Retina (tissue), 1 donor: ENCODE data around the gene SMARCC1.
"Not testable (repeated sequence)": the region's sequence is repeated elsewhere in the genome, so short reads cannot be mapped to it uniquely, and the experiment has no call there.

ENCODE experiments used
- DNase-seq: peaks from one replicate; pipeline ENCODE4 v3.0.0-alpha.2; 2016

The SMARCC1 gene

DNA sequence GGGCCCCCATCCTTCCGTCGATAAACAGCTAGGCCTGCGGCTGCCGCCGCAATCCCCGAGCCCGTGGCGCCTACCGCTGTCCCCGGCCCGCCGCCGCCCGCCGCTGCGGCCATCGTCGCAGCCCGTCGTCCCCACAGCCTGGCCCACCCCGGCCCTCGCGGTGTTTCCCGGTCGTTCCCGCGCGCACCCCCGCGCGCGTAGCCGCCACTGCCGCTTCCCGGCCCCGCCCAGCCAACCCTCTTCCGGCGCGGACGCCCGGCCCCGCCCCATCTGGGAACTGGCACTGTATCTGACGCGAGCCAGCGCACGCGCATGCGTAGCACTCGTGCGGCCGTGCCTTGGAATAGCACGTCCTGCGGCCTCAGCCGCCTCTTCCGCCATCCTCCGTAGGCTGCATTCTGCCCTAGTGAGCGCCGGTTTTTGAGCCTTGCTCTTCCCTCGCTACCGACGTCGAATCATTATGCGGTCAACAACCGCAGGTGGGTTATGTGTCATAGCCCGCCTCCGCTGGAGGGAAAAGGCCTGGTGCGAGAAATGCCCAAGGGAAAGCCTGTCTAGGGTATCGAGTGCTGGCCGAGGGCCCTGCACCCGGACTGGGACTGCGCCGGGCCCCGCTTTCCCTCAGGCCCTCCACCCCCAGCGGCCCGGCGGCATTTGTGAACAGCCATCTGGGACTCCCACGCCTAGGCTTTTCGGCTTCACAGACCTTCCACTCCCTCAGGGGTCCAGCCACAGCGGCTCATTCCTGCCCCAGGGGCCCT is at the start of gene SMARCC1:
Gene SMARCC1 (minus strand): TSS at position 209 of the 761 bp plus-strand sequence. CDS start 96 bp downstream, at position 113.
- DNase-seq: peak; percentile 95

DNA sequence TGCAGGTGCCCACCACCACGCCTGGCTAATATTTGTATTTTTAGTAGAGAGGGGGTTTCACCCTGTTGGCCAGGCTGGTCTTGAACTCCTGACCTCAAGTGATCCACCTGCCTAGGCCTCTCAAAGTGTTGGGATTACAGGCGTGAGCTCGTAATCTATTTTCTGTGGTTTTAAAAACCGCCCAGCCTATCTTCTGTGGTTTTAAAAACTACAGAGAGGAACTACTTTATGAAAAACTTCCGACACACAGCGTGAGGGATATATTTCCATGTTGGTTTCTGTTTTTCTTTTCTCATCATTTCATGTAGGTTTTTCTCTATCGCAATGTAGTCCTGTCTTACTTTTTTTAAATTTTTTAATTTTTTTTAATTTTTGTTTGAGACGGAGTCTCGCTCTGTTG is 47.8 kb upstream of the SMARCC1 start:
- not testable (repeated sequence) for DNase-seq

DNA sequence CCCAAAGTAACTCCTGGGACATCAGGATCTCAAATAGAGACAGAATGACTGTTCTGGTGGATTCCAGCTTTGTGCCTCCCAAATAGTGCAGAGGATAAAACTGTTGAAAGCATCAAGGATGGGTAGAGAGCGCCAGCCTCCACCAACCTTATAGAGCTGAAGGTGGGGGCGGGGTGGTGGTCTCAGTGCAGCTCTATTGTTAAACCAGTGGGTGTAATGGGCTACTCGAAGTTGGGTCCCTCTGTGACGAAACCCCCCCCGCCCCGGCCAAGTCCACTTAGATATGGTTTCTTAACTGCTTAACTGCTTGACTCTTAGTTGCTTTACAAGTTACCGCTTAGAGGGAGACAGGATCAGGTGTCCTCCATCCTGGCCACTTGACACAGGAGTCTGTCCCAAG is 43.9 kb upstream of the SMARCC1 start:
- DNase-seq: no peak

DNA sequence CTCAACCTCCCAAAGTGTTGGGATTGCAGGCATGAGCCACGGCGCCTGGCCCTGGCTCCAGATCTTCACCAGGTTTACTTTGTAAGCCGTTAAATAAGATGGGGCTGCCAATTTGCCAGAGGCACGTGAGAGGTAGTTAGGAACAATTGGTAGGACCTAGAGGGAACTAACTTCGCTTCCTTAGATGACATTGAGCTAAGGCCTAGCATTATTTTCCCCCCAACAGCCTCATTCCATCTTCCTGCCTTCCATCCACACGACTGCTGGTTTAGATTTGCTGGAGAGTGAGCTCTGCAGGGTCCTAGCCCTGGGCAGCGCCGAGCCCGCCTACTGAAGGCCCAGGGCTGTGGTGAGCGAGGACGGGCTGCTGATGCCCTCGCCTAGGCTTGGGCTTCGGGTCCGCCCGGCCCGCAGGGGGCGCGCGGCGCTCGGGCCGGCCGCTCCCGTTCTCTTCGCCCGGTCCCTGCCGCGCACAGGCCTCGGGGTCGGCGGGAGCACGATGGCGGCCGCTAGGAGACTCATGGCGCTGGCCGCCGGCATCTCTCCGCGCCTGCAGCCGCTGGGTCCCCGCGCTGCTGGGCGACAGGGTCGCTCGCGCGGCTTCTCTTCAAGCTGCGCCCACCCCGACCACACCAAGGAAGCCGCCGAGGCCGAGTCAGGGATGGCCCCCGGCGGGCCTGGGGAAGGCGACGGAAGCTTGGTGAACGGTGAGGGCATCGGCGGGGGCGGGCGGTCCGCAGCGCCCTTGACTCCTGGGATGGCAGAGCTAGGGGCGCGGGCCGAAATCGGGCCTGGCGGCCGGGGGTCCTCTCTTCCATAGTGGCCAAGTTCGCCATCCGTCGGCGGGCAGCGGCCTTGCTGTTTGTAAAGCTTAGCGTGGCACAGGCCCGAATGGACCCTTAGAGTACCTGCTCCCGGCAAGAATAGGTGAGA is 43.1 kb upstream of the SMARCC1 start:
- peak; percentile 93 for DNase-seq

DNA sequence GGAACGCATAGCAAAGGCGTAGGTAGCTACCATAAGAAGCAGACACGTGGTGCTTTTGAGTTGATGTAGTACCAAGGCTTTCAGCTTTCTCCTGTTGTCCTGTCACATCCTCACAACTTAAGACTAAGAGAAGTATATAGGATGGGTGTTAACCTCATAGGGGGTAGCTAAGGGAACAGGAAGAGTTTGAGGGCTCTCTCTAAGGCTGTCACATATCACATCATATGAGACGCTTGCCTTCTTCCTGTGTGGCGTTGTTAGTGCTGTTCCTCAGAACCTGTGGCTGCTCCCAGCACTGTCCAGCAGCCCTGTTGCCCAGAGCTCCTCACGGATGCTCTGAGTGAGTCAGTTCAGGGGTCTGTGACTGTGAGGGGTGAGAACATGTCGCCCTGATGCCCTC is 35.9 kb upstream of the SMARCC1 start:
- no peak for DNase-seq

DNA sequence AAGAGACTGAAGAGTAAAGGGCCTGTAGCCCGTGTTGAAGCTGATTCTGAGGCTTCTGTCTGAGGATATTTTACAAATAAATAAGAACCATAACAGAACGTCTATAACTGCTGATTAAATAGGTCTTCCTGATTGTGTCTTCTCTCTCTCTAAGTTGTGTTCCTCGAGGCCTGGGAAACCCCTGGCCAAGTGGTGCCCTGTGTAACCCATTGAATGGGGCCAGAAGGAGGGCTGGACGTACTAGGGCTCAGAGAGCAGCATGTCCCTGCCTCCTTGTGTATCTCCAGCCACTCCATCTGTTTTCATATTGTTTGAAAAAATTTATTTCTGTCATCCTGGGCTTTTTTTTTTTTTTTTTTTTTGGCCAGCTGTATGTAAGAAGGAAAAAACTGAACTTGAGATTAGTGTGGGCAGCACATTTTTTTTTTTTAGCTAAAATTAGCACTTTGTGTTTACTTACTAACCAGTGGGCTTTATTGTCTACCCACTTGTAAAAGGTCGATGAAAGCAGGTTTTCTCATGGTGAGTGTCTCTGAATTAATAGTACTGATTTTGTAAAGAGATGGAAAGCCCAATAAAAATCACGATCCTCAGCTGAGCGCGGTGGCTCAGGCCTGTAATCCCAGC is 32.0 kb upstream of the SMARCC1 start:
- DNase-seq: no peak

DNA sequence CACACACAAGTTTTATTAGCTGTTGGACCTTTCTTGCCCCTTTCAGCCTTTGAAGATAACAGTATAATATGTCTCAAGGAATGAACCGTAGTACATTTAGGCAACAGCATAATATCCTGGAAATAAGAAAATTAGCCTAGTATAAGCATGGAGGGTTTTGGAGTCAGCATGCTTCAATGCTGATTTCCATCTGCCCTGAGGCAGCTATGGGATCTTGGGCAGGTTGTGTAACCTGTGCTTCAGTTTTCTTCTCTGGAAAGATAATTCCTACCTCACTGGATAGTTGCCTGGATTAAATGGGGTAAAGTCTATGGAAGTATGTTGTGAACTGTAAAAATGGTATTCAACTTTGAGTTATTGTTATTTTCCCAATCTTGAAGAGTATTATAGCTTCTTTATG is 22.9 kb upstream of the SMARCC1 start:
- DNase-seq: no peak

DNA sequence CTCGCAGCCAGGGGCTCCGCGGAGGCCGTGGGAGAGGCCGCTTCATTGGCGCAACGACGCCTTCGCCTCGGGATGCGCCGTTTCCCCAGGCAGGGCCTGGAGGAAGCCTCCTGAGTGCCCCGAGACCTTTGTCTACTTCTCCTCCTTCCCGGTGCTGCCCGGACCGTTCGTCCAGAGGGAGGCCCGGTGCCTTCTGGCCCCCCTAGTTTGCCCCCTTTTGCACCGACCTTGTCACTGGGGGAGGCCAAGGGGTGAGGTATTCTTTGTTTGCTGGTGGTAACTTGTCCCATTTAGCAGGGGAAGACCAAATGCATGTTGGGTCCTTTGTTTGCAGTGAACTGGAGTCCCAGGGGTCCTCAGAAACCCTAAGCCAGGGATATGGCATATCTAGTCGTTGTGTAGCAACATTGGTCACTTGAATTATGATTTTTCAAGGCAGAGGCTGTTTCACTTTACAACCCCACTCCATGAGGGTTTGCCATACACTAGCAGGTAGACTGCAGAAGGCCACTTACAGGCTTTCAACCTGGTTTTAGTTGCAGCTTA is 21.9 kb upstream of the SMARCC1 start:
- DNase-seq: no peak

DNA sequence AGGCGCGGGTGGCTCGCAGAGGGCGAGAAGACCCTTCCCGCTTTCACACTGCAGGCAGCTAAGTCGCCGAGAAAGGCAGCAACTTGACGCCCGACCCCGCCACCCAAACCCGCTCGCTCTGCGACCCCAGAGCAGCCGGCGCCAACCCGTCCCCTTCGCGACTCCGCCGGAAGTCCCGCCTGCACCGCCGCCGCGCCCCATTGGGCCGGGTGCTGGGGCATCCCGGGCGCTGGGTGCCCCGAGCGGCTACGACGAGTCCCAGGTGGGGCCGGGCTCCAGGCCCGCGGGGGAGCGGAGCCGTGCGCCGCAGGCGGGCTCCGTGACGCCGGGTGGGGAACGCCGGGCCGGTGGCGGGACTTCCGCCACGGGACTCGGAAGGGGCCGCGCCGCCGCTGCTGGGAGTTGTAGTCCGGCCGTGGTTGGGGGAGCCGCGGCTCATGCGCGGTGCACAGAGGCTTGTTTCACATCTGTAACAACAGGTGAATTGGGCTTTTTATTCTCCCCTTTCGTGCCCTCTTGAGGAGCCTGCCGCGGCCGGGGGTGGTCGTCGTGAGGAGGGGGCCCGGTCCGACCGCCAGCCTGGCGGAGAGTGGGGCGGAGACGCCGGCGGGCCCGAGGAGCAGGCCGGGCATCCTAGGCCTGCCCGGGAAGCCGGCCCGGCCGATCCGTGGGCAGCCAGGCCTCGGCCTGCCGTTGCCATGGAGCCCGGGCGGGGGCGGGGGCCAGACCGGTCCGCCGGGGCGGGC is 21.2 kb upstream of the SMARCC1 start, which contains the start of gene DHX30:
Gene DHX30 (plus strand): TSS at position 405 of the 746 bp plus-strand sequence. CDS start 7,546 bp downstream, outside the sequence.
- DNase-seq: peak; percentile 95

DNA sequence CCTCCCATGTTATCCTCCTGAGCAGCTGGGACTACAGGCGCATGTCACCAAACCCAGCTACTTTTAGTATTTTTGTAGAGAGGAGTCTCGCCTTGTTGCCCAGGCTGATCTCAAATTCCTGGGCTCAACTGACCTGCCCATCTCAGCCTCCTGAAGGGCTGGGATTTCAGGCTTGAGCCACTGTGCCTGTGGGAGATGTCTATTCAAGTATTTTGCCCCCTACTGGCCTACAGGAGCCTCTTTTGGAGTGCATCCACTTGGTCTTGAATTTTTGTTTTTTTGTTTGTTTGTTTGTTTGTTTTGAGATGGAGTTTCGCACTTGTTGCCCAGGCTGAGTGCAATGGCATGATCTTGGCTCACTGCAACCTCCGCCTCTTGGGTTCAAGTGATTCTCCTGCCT is 18.0 kb upstream of the SMARCC1 start:
- DNase-seq: no peak

DNA sequence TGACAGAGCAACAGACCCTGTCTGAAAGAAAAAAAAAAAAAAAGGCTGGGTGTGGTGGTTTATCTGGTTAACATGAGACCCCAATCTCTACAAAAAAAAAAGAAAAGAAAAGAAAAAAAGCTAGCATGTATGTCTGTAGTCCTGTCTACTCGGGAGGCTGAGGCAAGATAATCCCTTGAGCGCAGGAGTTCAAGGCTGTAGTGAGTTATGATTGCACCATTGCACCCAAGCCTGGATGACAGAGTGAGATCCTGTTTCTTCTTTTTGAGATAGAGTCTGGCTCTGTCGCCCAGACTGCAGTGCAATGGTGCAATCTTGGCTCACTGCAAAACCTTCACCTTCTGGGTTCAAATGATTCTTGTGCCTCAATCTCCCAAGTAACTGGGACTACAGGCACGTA is 12.9 kb upstream of the SMARCC1 start:
- DNase-seq: no peak

DNA sequence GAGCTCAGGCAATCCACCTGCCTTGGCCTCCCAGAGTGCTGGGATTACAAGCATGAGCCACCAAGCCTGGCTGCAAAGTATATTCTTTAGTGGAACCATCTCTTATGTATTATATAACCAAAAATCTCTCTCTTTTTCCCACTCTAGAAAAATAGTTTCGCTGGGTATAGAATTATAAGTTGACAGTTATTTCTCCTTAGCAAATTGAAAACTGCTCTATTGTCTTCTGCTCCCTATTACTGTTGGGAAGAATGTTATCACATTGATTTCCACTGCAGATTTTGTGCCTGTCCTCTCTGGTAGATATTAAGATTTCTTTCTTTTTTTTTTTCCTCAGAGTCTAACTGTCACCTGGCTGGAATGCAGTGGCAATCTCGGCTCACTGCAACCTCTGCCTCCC is 11.0 kb upstream of the SMARCC1 start:
- DNase-seq: no peak

DNA sequence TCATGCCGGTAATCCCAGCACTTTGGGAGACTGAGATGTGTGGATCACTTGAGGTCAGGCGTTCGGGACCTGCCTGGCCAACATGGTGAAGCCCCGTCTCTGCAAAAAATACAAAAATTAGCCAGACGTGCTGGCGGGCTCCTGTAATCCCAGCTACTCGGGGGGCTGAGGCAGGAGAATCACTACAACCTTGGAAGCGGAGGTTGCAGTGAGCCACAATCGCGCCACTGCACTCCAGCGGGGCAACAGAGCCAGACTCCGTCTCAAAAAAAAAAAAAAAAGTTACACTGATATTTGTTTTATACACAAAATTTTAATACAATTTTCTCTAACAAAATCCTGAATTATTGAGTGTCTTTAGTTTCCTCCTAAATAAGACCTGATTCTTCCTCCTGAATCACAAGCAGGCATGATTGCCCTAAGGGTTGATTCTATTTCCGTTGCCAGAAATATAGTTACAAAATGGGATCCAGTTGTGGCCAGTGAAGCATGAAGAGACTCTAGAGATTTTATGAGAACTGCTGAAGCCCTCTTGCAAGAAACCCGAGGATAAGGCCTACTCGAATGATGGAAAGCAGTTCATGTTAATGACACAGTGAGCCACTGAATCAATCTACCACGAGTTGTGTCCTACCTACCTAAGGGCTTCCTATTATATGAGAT is 9.6 kb upstream of the SMARCC1 start:
- no peak for DNase-seq

DNA sequence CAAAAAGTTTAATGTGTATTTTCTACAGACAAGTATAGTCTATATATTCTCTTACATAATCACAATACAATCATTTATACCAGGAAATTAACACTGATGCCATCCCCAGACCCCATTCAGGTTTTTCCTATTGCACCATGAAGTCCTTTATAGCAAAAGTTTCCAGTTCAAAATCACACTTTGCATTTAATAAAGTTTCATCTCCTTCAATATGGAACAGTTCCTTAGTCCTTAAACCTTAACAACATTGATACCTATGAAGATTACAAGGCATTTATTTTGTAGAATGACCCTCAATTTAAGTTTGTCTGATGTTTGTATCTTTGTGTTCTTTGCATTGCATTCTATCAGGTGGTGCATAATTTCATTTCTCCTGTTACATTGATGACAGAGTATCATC is 2.0 kb upstream of the SMARCC1 start:
- no peak for DNase-seq

DNA sequence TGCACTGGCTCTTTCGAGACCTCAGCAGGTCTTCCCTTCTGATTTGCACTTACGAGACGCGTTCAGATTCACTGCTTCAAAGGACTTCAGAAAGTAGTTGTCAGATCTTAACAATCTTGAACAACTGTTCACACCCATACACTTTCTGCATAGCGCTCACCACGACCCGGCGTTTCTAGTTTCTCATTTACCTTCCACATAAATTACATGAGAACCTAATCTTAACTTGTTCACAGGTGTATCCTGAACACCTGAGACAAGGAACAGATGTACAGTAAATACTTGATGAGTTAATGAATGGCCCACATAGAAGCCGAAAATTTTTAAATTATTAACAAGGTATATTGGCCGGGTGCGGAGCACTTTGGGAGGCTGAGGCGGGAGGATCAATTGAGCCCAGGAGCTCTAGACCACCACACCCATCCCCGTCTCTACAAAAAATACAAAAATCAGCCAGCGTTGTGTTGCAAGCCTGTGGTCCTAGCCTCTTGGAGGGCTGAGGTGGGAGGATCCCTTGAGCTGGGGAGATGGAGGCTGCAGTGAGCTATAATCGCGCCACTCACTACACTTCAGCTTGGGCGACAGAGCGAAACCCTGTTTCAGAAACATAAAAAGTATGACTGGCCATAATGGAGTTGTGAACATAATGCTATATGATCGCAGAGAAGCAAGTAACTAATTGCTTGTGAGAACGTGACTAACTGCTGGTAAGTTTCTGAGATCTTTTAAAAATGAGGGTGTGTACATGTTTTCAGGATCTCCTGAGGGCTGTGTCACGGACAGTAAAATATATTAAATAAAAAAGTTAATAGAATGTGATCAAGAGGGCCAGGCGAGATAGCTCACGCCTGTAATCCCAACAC is 984 bp upstream of the SMARCC1 start:
- DNase-seq: no peak

DNA sequence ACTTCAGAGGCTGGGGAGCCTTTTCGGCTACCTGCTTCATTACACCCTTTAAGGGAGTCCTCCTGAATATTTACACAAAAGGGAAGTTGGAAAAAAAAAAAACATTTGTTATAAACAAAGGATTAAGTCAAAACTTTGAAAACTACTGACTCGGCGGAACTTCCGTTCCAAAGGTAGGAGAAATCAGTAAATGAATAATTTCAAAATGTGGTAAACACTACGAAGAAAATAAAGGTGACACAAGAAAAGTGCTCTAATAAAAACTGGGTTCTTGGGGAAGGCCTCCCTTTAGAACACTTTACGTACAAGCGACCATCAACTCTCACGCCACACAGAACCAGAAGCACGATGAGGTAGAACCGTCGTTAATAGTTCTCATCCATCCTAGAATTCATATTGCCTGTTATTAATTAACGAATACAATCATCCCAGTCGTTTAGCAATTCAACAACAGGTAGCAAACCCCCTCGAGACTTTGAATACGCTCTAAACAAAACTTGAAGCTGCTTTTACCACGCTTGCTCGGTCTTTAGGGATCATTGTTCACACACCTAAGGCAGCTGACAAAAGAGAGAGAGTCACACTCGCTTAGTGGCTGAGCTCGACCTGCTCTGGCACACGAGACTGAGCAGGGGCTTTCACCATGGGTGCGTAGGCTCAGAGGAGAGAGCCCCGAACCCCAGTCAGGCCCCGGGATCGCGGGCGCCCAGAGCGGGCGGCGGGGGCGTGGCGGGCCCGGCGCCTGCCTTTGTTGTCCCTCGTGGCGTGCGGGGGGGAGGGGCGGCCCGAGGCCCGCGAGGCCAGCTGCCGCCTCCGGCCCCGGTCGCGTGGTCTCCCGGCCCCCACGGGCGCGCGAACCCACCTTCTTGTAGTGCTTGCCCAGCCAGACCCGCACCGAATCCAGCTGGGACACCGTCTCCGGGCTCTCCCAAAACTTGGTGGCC is 680 bp downstream of the SMARCC1 start:
- peak; percentile 84 for DNase-seq

DNA sequence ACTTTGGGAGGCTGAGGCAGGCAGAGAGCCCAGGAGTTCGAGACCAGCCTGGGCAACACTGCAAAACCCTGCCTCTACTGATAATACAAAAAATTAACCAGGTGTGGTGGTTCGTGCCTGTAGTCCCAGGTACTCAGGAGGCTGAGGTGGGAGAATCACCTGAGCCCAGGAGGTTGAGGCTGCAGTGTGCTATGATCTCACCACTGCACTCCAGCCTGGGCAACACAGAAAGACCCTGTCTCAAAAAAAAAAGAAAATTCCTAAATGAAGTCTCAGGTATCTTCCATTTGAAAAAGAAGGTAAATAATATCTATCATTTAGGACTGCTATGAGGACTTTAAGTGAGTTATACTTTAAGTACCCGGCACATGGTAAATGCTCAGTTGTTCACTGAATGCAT is 2.9 kb downstream of the SMARCC1 start:
- DNase-seq: no peak

DNA sequence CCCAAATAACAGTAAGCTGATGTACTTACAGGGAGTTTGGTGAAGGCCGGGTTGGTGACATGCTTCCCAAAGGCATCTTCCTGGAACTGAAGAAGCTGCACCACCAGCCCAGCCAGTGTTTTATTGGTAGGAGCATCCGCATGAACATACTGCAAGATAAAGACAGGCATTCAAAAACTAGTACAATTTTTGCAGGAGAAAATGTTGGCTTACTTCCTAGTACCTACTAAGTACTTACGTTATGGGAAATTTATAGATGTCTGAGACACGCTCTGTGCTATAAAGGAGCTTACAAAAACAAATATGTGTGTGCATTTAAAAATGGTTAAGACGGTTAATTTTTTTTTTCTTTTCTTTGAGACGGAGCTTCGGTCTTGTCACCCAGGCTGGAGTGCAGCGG is 8.9 kb downstream of the SMARCC1 start:
- DNase-seq: no peak

DNA sequence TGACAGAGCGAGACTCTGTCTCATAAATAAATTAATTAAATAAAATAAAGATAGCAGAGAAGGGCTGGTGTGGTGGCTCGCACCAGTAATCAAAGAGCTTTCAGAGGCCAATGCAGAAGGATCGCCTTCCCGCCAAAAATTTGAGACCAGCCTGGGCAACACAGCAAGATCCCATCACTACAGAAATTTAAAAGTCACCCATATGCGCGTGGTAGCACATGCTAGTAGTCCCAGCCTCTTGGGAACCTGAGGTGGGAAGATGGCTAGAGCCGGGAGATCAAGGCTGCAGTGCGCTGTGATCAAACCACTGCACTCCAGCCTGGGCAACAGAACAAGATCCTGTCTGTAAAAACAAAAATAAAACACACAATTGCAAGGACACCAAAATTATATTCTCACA is 9.6 kb downstream of the SMARCC1 start:
- DNase-seq: no peak

DNA sequence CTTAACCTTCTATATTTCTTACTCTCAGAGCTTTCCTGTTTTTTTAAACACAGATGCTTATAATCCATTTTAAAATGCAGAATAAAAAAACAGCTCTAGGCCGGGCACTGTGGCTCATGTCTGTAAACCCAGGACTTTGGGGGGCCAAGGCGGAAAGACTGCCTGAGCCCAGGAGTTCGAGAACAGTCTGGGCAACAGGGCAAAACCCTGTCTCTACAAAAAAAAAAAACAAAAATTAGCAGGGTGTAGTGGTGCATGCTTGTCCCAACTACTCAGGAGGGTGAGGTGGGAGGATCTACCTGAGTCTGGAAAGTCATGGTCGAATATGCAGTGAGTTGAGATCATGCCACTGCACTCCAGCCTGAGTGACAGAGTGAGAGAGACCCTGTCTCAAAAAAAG is 15.5 kb downstream of the SMARCC1 start:
- no peak for DNase-seq
